Measurements from ENCODE around the gene TPSB2. TPM values are rescaled to one million over a fixed set of nuclear protein-coding genes. Genes with fewer than 3 reads are reported as not detected.

The TPSB2 gene
- total RNA-seq, 1 donor from 2014 or later: 181 TPM

DNA sequence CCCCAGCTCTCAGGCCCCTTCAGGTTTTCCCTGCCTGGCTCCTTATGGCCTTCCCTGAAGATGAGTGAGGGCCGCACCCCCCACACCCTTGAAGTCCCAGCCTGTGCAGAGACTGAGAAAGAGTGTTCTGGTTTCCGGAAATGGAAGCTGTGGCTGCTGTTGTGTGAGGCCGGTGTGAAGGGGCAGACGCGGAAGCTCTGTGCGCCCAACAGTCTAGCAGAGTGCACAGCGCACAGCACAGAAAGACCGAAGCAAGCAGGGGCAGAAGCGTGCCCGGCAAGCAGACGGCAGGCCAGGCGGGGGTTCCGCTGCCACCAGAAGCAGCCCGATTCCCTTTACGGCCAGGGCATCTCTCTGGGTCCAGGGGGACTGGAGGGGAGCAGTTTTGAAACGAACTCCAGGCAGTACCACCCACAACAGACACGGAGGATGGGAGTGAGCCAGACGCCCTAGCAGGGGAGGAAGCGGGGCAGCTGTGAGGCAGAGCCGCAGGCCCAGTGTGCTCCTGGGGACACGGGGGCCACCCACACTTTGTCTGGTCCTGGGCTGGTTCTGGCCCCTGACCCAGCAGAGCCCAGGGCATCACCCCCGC, 21.6 kb downstream of the TPSB2 start:
- intact Hi-C loops (cut with DNase I): no loop called here
- no peaks in the 10 kb centered on the region for H3K27me3 ChIP-seq
- ATAC-seq (no peak), DNase-seq (no peak)
- H3K27ac ChIP-seq: no peak overlapping the region
- no peaks in the 10 kb centered on the region for H3K9me3 ChIP-seq
- H3K4me3 ChIP-seq: no peak overlapping the region
- TF ChIP-seq, protein P1, sequence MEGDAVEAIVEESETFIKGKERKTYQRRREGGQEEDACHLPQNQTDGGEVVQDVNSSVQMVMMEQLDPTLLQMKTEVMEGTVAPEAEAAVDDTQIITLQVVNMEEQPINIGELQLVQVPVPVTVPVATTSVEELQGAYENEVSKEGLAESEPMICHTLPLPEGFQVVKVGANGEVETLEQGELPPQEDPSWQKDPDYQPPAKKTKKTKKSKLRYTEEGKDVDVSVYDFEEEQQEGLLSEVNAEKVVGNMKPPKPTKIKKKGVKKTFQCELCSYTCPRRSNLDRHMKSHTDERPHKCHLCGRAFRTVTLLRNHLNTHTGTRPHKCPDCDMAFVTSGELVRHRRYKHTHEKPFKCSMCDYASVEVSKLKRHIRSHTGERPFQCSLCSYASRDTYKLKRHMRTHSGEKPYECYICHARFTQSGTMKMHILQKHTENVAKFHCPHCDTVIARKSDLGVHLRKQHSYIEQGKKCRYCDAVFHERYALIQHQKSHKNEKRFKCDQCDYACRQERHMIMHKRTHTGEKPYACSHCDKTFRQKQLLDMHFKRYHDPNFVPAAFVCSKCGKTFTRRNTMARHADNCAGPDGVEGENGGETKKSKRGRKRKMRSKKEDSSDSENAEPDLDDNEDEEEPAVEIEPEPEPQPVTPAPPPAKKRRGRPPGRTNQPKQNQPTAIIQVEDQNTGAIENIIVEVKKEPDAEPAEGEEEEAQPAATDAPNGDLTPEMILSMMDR (IDR thresholded peaks at IDR 0.05): no peak
- no peaks in the 10 kb centered on the region for H3K36me3 ChIP-seq
- no peaks in the 10 kb centered on the region for H3K4me1 ChIP-seq

DNA sequence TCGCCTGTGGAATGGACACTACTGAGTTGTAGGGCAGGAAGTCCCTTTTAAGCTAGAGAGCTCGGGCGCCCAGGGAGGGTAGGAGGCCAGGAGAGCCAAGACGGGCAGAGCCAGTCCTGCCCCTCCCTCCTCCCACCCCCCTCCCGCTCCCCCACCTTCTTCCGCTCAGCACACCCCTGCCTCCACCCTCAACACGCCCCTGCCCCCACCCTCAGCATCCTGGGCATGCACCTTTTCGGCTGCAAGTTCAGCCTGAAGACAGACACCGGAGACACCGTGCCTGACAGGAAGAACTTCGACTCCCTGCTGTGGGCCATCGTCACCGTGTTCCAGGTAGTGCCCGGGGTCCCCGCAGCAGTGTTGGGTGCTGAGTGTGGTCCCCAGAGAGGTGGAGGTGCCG, 23.2 kb downstream of the TPSB2 start:
- DNase-seq: no peak
- Histone ChIP-seq H3K27ac (no peak overlapping the region), H3K36me3 (no peaks in the 10 kb centered on the region), H3K27me3 (no peaks in the 10 kb centered on the region), H3K4me3 (no peak overlapping the region), H3K4me1 (no peaks in the 10 kb centered on the region), H3K9me3 (no peaks in the 10 kb centered on the region)
- no peak for ATAC-seq
- TF ChIP-seq, protein P1 (IDR thresholded peaks at IDR 0.05): no peak
- intact Hi-C loops (cut with DNase I): no loop called here

DNA sequence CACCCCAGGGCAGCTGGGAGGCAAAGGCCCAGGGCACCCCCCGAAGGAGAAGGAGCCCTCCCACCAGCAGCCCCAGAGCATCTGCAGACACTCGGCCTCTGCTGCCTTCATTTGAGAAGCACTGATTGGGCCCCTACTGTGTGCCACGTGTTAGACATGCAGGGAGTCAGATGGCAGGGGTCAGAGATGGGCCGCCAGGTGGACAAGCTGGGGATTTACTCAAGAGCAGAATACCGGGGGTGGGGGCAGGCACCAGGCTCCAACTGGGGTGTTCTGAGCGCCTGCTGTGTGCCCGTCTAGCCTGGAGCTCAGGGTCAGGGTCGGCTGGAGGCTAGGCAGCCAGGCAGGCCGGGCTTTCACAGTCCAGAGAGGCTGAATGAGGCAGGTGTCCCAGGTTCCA, 23.7 kb downstream of the TPSB2 start:
- H3K36me3 ChIP-seq: no peaks in the 10 kb centered on the region
- intact Hi-C loops (cut with DNase I): no loop called here
- H3K27me3 ChIP-seq: no peaks in the 10 kb centered on the region
- ATAC-seq (no peak), DNase-seq (no peak)
- H3K4me1 ChIP-seq: no peaks in the 10 kb centered on the region
- TF ChIP-seq, protein P1 (IDR thresholded peaks at IDR 0.05): no peak
- H3K9me3 ChIP-seq: no peaks in the 10 kb centered on the region
- H3K4me3 ChIP-seq: no peak overlapping the region
- H3K27ac ChIP-seq: no peak overlapping the region

DNA sequence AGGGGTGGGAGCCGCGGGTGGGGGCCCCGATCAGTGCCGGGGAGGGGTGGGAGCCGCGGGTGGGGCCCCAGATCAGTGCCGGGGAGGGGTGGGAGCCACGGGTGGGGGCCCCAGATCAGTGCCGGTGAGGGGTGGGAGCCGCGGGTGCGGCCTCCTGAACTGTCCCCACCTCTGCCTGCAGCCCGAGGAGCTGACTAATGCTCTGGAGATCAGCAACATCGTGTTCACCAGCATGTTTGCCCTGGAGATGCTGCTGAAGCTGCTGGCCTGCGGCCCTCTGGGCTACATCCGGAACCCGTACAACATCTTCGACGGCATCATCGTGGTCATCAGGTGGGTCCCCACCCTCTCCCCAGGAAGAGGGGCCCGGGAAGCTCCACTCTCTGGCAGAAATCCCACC, 25.1 kb downstream of the TPSB2 start:
- ATAC-seq: no peak
- TF ChIP-seq, protein P1 (IDR thresholded peaks at IDR 0.05): no peak
- intact Hi-C loops (cut with DNase I): no loop called here
- Histone ChIP-seq H3K27me3 (no peaks in the 10 kb centered on the region), H3K4me3 (no peak overlapping the region), H3K9me3 (no peaks in the 10 kb centered on the region), H3K27ac (no peak overlapping the region), H3K4me1 (no peaks in the 10 kb centered on the region), H3K36me3 (no peaks in the 10 kb centered on the region)
- no peak for DNase-seq

DNA sequence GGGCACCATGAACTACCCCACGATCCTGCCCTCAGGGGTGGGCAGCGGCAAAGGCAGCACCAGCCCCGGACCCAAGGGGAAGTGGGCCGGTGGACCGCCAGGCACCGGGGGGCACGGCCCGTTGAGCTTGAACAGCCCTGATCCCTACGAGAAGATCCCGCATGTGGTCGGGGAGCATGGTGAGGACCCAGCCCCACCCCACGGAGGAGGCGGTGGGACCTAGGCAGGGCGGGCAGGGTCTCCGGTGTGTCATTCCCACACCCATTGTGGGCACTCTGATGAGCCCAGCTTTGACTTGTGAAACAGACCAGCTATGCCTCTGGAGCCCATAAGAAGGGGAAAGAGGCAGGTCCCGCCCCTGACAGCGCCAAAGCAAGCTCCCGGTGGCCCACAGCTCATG, 27.7 kb downstream of the TPSB2 start:
- no peak for DNase-seq
- intact Hi-C loops (cut with DNase I): no loop called here
- no peak for ATAC-seq
- TF ChIP-seq, protein P1 (IDR thresholded peaks at IDR 0.05): no peak
- H3K27me3 ChIP-seq: no peaks in the 10 kb centered on the region
- H3K4me1 ChIP-seq: no peaks in the 10 kb centered on the region
- H3K9me3 ChIP-seq: no peaks in the 10 kb centered on the region
- H3K4me3 ChIP-seq: no peak overlapping the region
- H3K27ac ChIP-seq: no peak overlapping the region
- no peaks in the 10 kb centered on the region for H3K36me3 ChIP-seq

DNA sequence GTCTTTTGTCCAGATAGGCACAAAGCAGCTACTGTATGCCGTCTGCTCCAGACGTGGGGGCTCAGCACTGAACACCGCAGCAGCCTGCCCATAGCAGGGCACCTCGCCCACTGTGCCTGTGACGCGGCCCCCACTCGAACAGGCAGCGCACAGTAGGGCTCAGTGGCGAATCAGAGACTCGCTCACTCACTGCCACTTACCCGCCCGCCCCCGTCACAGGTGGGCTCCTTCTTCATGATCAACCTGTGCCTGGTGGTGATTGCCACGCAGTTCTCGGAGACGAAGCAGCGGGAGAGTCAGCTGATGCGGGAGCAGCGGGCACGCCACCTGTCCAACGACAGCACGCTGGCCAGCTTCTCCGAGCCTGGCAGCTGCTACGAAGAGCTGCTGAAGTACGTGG, 28.5 kb downstream of the TPSB2 start:
- TF ChIP-seq, protein P1 (IDR thresholded peaks at IDR 0.05): no peak
- intact Hi-C loops (cut with DNase I): no loop called here
- Histone ChIP-seq H3K27ac (no peak overlapping the region), H3K9me3 (no peaks in the 10 kb centered on the region), H3K4me3 (no peak overlapping the region), H3K27me3 (no peaks in the 10 kb centered on the region), H3K4me1 (no peaks in the 10 kb centered on the region), H3K36me3 (no peaks in the 10 kb centered on the region)
- DNase-seq (no peak), ATAC-seq (no peak)
